ENCODE measurements around the gene SLC44A4.

The SLC44A4 gene

GRCh38 chr6:31886541-31886991, 7.8 kb upstream of the SLC44A4 start:
- no peak overlapping the region for H4K8ac ChIP-seq (ENCODE audit: low read depth, low read length)
- peaks cover 0 to 4% of the 10 kb centered on the region in 2 experiments for H3K4me1 ChIP-seq (ENCODE audit: control insufficient read depth in 1 of 2, insufficient read depth in 2 of 2, low read length in 2 of 2)
- H3K79me2 ChIP-seq (ENCODE audit: control insufficient read depth, insufficient read depth, low read length, poor library complexity) = no peaks in the 10 kb centered on the region
- H2BK120ac ChIP-seq (ENCODE audit: insufficient read depth, low read length, poor library complexity) = no peak overlapping the region
- no peak overlapping the region for H3K9ac ChIP-seq (ENCODE audit: low read length)
- no peak overlapping the region for H3K14ac ChIP-seq (ENCODE audit: low read length)
- no peak overlapping the region for H3K23ac ChIP-seq (ENCODE audit: low read length)
- H3K4me3 ChIP-seq (ENCODE audit: low read depth, low read length) = peak overlapping the region; percentile 7
- H3K27me3 ChIP-seq (ENCODE audit: insufficient read depth, low read length) = no peaks in the 10 kb centered on the region
- no peak for DNase-seq
- no peak overlapping the region for H3K4me2 ChIP-seq (ENCODE audit: low read length)
- no peak overlapping the region for H3K27ac ChIP-seq (ENCODE audit: low read depth, low read length)
- no peak overlapping the region for H3K18ac ChIP-seq (ENCODE audit: low read length)
- H3K9me3 ChIP-seq (ENCODE audit: insufficient read depth, low read depth, low read length) = peaks cover 3% of the 10 kb centered on the region
- H2AK5ac ChIP-seq (ENCODE audit: low read length) = no peak overlapping the region
- H2BK12ac ChIP-seq (ENCODE audit: low read length) = no peak overlapping the region
- WGBS (ENCODE audit: extremely low coverage, insufficient coverage, insufficient read length) = no CpG with 5 or more reads among the region's 18 CpGs
- no peaks in the 10 kb centered on the region for H3K79me1 ChIP-seq (ENCODE audit: low read length)
- peaks cover 63 to 67% of the 10 kb centered on the region in 2 experiments for H3K36me3 ChIP-seq (ENCODE audit: control insufficient read depth in 1 of 2, insufficient read depth in 2 of 2, low read length in 2 of 2)
- no peak overlapping the region for H2AFZ ChIP-seq (ENCODE audit: insufficient read depth, low read length, poor library complexity)
- no peak overlapping the region for H2BK5ac ChIP-seq (ENCODE audit: low read depth, low read length, poor library complexity)
- no peak overlapping the region for H3K4ac ChIP-seq (ENCODE audit: low read depth, low read length)
- no peak overlapping the region for H4K91ac ChIP-seq (ENCODE audit: low read depth, low read length)
- H4K12ac ChIP-seq (ENCODE audit: low read depth, low read length) = no peak overlapping the region

GRCh38 chr6:31884528-31885035, 5.8 kb upstream of the SLC44A4 start:
- Histone ChIP-seq H2AFZ (ENCODE audit: insufficient read depth, low read length, poor library complexity) (no peak overlapping the region), H2AK5ac (ENCODE audit: low read length) (no peak overlapping the region), H3K23ac (ENCODE audit: low read length) (no peak overlapping the region), H2BK12ac (ENCODE audit: low read length) (no peak overlapping the region), H3K4me2 (ENCODE audit: low read length) (no peak overlapping the region), H3K79me2 (ENCODE audit: control insufficient read depth, insufficient read depth, low read length, poor library complexity) (no peaks in the 10 kb centered on the region), H4K12ac (ENCODE audit: low read depth, low read length) (no peak overlapping the region), H4K91ac (ENCODE audit: low read depth, low read length) (no peak overlapping the region), H3K27ac (ENCODE audit: low read depth, low read length) (no peak overlapping the region), H2BK5ac (ENCODE audit: low read depth, low read length, poor library complexity) (no peak overlapping the region), H3K9me3 (ENCODE audit: insufficient read depth, low read depth, low read length) (peaks cover 3% of the 10 kb centered on the region), H4K8ac (ENCODE audit: low read depth, low read length) (no peak overlapping the region), H3K27me3 (ENCODE audit: insufficient read depth, low read length) (no peaks in the 10 kb centered on the region), H3K9ac (ENCODE audit: low read length) (no peak overlapping the region), H3K18ac (ENCODE audit: low read length) (no peak overlapping the region), H3K14ac (ENCODE audit: low read length) (no peak overlapping the region), H3K4me3 (ENCODE audit: low read depth, low read length) (no peak overlapping the region), H2BK120ac (ENCODE audit: insufficient read depth, low read length, poor library complexity) (no peak overlapping the region), H3K79me1 (ENCODE audit: low read length) (no peaks in the 10 kb centered on the region), H3K36me3 (ENCODE audit: control insufficient read depth in 1 of 2, insufficient read depth in 2 of 2, low read length in 2 of 2) (peaks cover 80 to 84% of the 10 kb centered on the region in 2 experiments), H3K4ac (ENCODE audit: low read depth, low read length) (no peak overlapping the region), H3K4me1 (ENCODE audit: control insufficient read depth in 1 of 2, insufficient read depth in 2 of 2, low read length in 2 of 2) (peaks cover 0 to 4% of the 10 kb centered on the region in 2 experiments)
- no peak for DNase-seq
- WGBS (ENCODE audit: extremely low coverage, insufficient coverage, insufficient read length) = no CpG with 5 or more reads among the region's 22 CpGs

GRCh38 chr6:31883676-31884075, 4.9 kb upstream of the SLC44A4 start:
- no peak overlapping the region for H3K4ac ChIP-seq (ENCODE audit: low read depth, low read length)
- no peak overlapping the region for H2BK5ac ChIP-seq (ENCODE audit: low read depth, low read length, poor library complexity)
- H3K27ac ChIP-seq (ENCODE audit: low read depth, low read length) = no peak overlapping the region
- H3K9me3 ChIP-seq (ENCODE audit: insufficient read depth, low read depth, low read length) = peaks cover 3% of the 10 kb centered on the region
- no CpG with 5 or more reads among the region's 12 CpGs for WGBS (ENCODE audit: extremely low coverage, insufficient coverage, insufficient read length)
- H3K4me2 ChIP-seq (ENCODE audit: low read length) = no peak overlapping the region
- H3K79me2 ChIP-seq (ENCODE audit: control insufficient read depth, insufficient read depth, low read length, poor library complexity) = no peaks in the 10 kb centered on the region
- no peak overlapping the region for H2BK12ac ChIP-seq (ENCODE audit: low read length)
- H2AFZ ChIP-seq (ENCODE audit: insufficient read depth, low read length, poor library complexity) = no peak overlapping the region
- H3K4me3 ChIP-seq (ENCODE audit: low read depth, low read length) = no peak overlapping the region
- H4K91ac ChIP-seq (ENCODE audit: low read depth, low read length) = no peak overlapping the region
- no peaks in the 10 kb centered on the region for H3K27me3 ChIP-seq (ENCODE audit: insufficient read depth, low read length)
- H2AK5ac ChIP-seq (ENCODE audit: low read length) = no peak overlapping the region
- H3K23ac ChIP-seq (ENCODE audit: low read length) = no peak overlapping the region
- H3K4me1 ChIP-seq (ENCODE audit: control insufficient read depth in 1 of 2, insufficient read depth in 2 of 2, low read length in 2 of 2) = peaks cover 0 to 4% of the 10 kb centered on the region in 2 experiments
- no peak overlapping the region for H3K14ac ChIP-seq (ENCODE audit: low read length)
- H4K8ac ChIP-seq (ENCODE audit: low read depth, low read length) = no peak overlapping the region
- H3K18ac ChIP-seq (ENCODE audit: low read length) = no peak overlapping the region
- no peak for DNase-seq
- no peaks in the 10 kb centered on the region for H3K79me1 ChIP-seq (ENCODE audit: low read length)
- no peak overlapping the region for H4K12ac ChIP-seq (ENCODE audit: low read depth, low read length)
- H3K9ac ChIP-seq (ENCODE audit: low read length) = no peak overlapping the region
- no peak overlapping the region for H2BK120ac ChIP-seq (ENCODE audit: insufficient read depth, low read length, poor library complexity)
- H3K36me3 ChIP-seq (ENCODE audit: control insufficient read depth in 1 of 2, insufficient read depth in 2 of 2, low read length in 2 of 2) = peaks cover 74 to 79% of the 10 kb centered on the region in 2 experiments

GRCh38 chr6:31882344-31882743, 3.5 kb upstream of the SLC44A4 start:
- Histone ChIP-seq H2AK5ac (ENCODE audit: low read length) (no peak overlapping the region), H4K91ac (ENCODE audit: low read depth, low read length) (no peak overlapping the region), H3K4me1 (ENCODE audit: control insufficient read depth in 1 of 2, insufficient read depth in 2 of 2, low read length in 2 of 2) (peaks cover 0 to 4% of the 10 kb centered on the region in 2 experiments), H3K79me2 (ENCODE audit: control insufficient read depth, insufficient read depth, low read length, poor library complexity) (no peaks in the 10 kb centered on the region), H3K4me3 (ENCODE audit: low read depth, low read length) (no peak overlapping the region), H2AFZ (ENCODE audit: insufficient read depth, low read length, poor library complexity) (no peak overlapping the region), H3K27ac (ENCODE audit: low read depth, low read length) (no peak overlapping the region), H3K14ac (ENCODE audit: low read length) (no peak overlapping the region), H3K36me3 (ENCODE audit: control insufficient read depth in 1 of 2, insufficient read depth in 2 of 2, low read length in 2 of 2) (peaks cover 62 to 66% of the 10 kb centered on the region in 2 experiments), H3K9me3 (ENCODE audit: insufficient read depth, low read depth, low read length) (peaks cover 3% of the 10 kb centered on the region), H2BK12ac (ENCODE audit: low read length) (no peak overlapping the region), H2BK120ac (ENCODE audit: insufficient read depth, low read length, poor library complexity) (no peak overlapping the region), H2BK5ac (ENCODE audit: low read depth, low read length, poor library complexity) (no peak overlapping the region), H3K4me2 (ENCODE audit: low read length) (no peak overlapping the region), H3K9ac (ENCODE audit: low read length) (no peak overlapping the region), H3K18ac (ENCODE audit: low read length) (no peak overlapping the region), H3K27me3 (ENCODE audit: insufficient read depth, low read length) (no peaks in the 10 kb centered on the region), H4K12ac (ENCODE audit: low read depth, low read length) (no peak overlapping the region), H4K8ac (ENCODE audit: low read depth, low read length) (no peak overlapping the region), H3K79me1 (ENCODE audit: low read length) (no peaks in the 10 kb centered on the region), H3K4ac (ENCODE audit: low read depth, low read length) (no peak overlapping the region), H3K23ac (ENCODE audit: low read length) (no peak overlapping the region)
- no CpG with 5 or more reads among the region's 6 CpGs for WGBS (ENCODE audit: extremely low coverage, insufficient coverage, insufficient read length)
- no peak for DNase-seq

Data from trophoblast cell (in vitro differentiated cells and primary cell).